Fibroblast of the conjunctiva (primary cell): Measurements from ENCODE around the gene ANP32B.
"Not testable (repeated sequence)": the region's sequence is repeated elsewhere in the genome, so short reads cannot be mapped to it uniquely, and the experiment has no call there.

Experiments used
- DNase-seq: peaks from one replicate; pipeline ENCODE4 v3.0.0-alpha.2; 2010; ENCODE audit warnings: low read depth

The ANP32B gene

DNA sequence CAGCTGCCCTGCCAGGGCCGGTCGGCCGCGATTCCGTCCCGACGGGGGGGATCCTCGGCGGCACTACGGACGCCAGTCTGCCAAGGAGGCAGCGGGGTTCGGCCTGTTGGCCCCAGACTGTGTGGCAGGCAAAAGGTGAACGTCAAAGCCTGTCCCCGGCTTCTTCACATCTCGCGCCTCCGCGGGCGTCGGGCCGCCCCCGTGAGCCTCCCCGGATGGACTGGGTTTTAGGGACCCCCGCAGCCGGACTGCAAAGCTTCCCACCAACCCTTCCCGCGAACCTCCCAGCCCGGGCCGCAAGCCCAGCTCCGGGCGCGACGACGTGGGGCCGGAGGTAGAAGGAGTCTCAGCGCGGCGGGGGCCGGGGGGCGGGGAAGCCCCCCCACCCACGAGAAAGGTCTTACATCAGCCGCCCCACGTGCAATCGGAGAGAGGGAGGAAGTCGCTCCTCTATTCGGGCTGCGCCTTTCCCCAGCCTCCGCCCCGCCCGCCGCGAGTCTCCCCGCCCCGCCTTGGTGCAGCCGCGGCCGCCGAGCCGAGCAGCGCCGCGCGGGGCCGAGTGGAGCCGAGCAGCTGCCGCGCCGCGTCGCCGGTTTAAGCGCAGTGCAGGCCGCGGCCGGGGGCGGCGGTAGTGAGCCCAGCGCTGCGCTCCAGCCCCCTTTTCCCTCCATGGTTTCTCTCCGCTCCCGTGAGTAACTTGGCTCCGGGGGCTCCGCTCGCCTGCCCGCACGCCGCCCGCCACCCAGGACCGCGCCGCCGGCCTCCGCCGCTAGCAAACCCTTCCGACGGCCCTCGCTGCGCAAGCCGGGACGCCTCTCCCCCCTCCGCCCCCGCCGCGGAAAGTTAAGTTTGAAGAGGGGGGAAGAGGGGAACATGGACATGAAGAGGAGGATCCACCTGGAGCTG is at the start of gene ANP32B:
Gene ANP32B, plus strand, starts transcription at position 659 of the 906 bp plus-strand sequence. Its CDS starts 215 bp downstream, at position 874.
- DNase-seq = peak; percentile 90

DNA sequence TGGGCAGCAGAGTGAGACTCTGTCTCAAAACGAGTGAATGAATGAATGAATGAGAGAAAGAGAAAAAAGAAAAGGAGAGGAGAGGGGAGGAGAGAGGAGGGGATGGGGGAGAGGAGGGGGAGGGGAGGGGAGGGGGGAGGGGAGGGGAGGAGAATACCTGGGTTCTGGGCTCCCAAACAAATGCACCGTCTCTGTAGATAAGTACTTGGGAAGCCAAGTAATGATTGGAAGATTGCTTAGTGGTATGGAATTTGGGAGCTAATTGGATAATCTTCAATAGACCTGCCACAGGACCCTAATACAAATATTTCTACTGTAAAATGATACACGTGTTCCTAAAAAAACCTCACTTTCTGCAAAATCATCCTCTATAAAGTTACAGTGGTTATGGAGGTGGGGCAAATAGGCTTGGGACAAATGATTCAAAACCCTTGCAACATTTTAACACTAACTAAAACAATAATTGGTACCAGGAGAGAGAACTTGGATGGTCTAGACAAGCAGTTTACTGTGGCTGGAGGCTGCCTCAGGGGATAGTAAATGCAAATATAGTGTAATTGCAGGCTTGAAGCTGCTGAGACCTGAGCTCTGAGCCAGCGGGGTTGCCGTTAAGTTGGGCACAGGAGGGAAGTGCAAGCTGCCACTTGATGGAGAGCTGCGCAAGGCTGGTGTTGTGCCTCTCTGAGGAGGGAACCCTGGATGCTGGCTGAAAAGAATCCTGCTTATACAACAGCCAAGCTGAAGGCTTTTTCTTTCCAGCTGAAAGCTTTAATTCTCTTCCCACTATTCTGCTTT is 48.6 kb upstream of the ANP32B start:
- DNase-seq = no peak

DNA sequence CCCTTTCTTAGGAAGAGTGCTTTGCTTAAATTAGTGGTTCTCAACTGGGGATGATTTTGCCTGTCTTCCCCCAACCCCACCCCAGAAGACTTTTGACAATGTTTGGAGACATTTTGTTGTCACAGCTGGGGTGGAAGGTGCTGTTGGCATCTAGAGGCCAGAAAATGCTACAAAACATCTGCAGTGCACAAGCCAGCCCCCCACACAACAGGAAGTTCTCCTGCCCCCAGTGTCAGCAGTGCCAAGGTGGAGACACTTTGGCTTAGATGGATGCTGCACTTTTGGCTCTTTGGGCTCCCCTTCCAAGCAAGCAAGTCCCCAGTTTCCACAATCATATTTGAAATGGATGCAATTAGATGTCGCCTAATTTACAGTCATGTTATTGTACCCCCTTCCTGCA is 47.9 kb upstream of the ANP32B start:
- DNase-seq = no peak

DNA sequence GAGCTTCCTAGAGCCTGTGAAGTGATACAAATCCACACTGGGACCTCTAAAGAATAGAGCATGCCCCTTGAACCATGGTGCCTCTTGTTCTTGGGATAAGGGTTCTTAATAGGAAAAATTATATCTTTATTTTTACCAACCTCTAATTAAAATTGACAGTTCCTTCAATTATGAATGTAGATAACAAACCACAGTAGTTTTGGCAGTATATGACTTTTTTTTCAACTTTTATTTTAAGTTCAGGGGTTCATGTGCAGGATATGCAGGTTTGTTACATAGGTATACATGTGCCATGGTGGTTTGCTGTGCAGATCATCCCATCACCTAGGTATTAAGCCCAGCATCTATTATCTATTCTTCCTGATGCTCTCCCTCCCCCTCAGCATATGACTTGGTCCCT is 46.1 kb upstream of the ANP32B start:
- DNase-seq = no peak

DNA sequence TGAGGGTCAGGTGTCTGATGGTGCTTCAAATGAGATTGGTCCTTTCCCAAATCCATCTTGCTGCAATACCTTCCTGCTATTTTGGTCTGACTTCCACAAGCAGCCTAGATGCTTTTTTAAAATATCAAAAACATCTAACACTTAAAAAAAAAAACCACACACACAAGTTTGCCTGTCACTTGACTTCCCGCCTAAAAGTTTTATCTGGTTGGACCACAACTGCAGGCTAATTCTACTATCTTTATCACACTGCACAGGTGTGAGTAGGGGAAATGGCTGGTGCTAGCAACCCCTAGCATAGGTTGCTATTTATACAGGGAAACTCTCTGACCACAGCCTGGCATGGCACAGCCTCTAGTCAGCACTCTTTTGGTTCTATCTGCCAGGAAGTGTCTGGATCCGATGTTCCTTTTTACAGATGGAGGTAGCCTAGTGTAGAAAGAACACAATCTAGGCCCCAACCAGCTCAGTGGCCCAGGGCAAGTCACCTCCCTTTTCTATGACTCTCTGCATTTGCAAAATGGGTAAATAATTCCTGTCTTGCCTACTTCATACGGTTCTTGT is 45.0 kb upstream of the ANP32B start, which contains the start of gene HEMGN:
Gene HEMGN, minus strand, starts transcription at position 92 of the 564 bp plus-strand sequence. Its CDS starts 36 bp downstream, at position 56.
- DNase-seq = no peak

DNA sequence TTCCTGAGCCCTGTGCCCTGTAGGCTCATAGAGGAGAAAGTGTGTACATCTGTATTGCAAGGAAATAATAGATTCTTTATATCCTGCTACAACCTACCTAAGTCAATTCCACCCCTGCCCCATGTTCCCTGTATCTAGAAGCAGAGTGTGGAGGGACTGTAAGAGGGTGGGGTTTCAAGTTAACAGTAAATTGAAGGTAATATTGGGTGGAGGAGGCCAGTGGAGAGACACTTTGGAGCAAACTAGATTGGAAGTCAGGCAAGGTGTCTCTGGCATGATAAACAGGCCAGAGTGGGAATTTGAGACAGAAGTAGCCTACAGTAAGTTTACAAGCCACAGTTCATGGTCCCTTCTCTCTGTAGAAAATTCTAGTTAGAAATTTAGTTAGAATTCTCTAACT is 42.9 kb upstream of the ANP32B start:
- no peak for DNase-seq

DNA sequence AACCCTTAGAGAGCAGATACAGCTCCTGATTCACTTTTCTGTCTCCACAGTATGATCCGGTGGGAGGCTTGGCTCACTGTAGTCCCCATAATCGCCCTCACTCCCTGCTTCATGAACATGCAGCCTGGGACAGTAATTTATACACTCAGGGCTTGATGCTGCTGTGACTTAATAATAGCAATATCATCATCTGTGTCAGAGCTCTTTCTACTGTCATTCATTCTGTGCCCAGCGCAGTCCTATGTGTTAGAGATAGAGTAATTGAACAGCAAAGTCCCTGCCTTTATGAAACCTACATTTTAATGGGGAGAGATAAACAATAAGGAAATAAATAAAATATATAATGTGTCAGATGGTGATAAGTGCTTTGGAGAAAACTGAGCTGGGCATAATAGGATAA is 42.4 kb upstream of the ANP32B start:
- DNase-seq = no peak

DNA sequence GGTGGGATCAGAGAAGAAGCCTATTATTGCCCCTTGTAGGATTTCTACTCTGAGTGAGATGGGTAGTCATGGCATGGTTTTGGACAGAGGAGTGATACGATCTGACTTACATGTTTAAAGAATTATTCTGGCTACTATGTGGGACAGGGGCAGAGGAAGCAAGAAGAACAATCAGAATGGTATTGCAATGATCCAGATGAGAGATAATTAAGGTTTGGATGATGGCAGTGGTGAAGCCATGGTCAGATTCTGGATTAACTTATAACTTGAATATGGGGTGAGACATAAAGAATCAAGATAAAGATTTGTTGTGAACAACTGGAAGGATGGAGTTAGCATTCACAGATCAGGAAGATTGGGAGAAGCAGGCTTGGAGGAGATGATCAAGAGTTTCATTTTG is 41.8 kb upstream of the ANP32B start:
- no peak for DNase-seq

DNA sequence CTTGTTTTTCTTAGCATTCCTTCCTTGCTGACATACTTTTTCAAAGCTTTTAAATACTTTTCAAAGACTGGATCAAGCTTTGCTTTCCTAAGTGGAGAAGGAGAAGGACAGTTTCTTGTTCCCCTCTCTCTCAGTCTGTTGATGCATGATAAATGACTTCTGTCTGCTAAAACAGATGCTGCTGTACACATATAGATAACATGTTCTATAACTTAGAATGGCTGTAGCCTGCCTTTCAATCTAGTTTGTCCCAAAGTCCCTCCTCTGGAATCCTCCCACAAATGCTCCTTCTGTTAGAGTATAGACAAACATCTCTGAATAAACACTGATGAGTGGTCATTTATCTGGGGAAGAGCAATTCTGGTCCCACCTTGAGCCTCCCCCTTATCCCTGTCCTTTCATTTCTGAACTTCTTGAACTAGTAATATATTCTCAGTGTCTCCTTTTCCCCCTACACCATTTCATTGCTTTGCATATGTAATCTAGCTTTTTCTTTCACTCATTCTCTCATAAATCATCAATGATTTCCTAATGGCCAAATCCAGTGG is 39.8 kb upstream of the ANP32B start:
- no peak for DNase-seq

DNA sequence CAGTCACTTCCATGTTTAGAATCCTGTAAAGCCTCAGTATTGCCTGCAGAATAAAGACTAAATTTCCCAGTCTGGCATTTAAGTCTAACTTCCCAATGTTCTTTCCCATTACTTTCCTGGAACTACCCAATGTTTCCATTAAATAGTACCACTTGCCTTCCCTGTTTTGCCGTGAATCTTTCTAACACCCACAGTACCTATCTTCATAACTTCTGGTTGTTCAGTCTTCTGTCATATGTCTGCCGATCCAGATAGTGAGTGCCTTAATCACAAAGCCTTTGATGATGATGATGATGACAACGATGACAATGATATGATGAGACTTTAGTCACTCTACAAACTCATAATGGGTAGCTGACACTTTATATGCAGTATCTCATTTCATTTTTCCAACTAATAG is 38.5 kb upstream of the ANP32B start:
- no peak for DNase-seq

DNA sequence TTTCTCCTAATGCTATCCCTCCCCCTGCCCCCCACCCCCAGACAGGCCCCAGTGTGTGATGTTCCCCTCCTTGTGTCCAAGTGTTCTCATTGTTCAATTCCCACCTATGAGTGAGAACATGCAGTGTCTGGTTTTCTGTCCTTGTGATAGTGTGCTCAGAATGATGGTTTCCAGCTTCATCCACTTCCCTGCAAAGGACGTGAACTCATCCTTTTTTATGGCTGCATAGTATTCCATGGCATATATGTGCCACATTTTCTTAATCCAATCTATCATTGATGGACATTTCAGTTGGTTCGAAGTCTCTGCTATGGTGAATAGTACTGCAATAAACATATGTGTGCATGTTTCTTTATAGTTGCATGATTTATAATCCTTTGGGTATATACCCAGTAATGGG is 37.7 kb upstream of the ANP32B start:
- not testable (repeated sequence) for DNase-seq

DNA sequence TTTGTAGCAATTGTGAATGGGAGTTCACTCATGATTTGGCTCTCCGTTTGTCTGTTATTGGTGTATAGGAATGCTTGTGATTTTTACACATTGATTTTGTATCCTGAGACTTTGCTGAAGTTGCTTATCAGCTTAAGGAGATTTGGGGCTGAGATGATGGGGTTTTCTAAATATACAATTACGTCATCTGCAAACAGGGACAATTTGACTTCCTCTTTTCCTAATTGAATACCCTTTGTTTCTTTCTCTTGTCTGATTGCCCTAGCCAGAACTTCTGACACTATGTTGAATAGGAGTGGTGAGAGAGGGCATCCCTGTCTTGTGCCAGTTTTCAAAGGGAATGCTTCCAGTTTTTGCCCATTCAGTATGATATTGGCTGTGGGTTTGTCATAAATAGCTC is 36.0 kb upstream of the ANP32B start:
- DNase-seq = not testable (repeated sequence)

DNA sequence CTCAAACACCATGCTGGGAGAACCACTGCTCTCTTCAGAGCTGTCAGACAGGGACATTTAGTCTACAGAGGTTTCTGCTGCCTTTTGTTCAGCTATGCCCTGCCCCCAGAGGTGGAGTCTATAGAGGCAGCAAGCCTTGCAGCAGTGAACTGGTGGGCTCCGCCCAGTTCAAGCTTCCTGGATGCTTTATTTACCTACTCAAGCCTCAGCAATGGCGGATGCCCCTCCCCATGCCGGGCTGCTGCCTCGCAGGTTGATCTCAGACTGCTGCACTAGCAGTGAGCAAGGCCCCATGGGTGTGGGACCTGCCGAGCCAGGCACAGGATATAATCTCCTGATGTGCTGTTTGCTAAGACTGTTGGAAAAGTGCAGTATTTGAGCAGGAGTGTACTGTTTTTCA is 32.3 kb upstream of the ANP32B start:
- DNase-seq = not testable (repeated sequence)

DNA sequence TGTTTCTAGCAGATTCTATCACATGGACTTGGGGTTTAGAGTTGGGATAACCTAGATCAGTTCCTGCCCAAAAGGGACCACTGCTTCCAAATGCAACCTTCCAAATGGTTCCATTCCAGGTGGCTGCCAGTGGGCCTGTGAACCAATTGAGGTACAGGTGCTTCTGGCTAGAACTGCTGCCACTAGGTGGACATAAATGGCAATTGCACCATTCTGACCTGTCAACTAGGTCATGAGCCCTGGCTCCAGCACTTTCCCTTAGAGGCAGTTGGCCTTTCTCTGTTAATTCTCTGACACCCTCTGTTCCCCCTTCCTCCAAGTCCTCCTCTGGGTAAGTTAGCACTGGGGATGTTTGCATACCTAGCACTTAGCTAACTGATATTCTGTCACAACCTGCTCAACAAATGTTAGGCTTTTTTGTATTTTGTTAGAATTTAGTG is 28.6 kb upstream of the ANP32B start:
- no peak for DNase-seq

DNA sequence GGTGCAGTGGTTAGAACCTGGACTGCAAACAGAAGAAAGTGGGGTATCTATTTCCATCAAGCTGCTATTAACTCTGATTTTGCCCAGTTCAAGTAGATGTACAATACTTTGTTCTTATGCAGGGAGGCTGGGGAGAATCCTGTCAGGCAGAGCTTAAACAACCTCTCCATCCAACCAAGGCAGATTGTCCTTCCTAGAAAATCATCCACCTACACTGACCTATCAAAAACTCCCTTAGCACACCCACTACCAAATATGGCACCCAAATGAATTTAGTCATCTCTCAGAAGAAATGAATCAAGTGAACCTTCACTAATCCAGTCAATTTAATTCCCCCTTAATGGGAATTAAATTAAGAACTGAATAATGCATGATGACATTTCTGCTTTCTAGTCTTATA is 26.8 kb upstream of the ANP32B start:
- DNase-seq = no peak

DNA sequence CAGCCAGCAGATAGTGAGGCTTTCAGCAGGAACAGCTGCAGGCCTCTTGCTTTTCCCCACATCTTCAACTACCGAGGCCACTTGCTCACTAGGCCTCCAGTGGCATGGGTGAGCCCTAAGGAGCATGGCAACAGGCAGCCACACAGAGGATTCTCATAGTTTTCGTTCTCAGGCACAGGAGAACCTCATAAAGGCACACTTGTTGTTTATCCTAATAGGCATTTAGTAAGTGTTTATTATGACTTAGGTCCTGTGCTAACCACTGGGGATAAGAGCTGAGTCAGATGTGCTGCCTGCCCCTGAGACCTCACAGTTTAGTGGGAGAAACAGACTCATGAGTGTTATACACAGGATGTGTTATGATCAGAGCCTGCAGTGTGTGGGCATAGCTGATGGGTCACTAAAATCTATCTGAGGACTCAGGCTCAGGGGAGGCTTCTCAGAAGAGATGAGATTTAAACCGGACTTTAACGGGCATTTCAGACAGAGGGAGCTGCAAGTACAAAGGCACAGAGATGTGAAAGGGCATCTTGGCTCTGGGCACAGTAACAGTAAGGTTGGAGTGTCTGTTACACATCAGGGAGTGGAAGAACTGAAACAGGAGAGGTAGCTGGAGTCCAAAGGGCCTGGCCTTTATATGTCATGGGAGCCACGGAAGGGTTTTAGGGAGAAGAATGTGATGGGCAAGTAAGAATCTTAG is 24.2 kb upstream of the ANP32B start:
- DNase-seq = no peak

DNA sequence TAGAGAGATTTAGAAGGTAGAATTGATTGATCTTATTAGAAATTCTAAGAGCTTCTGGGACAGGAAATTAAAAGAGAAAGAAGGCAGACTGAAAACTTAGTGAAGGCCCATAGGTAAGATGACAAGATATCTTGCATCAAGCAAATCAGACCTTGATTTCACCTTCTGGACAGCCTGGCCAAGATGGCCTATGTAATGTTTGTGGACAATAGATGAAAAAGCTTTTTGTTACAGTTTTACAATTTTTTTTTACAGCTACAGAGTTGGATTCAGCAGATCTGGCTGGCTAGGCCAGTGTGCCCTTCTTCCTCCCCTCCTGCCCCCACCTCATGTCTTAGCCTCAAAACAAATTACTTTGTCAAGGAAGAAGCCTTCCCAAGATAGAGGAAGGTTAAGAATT is 23.6 kb upstream of the ANP32B start:
- no peak for DNase-seq

DNA sequence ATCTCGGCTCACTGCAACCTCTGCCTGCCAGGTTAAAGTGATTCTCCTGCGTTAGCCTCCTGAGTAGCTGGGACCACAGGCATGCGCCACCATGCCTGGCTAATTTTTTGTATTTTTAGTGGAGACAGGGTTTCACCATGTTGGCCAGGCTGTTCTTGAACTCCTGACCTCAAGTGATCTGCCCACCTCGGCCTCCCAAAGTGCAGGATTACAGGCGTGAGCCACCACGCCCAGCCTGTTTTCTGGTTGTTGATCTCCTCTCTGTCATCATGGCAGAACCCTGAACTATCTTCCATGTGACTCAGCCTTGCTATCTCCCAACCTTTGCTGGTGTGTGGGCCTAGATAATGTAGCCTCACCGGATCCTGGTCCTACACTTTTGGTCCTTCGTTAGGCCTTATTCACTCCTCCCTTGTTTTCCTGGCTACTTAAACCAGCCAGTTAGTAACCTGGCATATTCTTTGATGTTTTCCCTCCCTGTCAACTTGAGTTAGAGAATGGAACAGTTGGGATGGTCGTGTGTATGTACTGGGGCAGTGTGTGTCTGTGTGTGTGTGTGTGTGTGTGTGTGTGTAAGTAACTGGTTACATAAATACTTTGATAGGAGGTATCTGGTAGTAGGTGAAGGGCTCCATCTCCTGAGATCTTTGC is 22.3 kb upstream of the ANP32B start:
- DNase-seq = not testable (repeated sequence)

DNA sequence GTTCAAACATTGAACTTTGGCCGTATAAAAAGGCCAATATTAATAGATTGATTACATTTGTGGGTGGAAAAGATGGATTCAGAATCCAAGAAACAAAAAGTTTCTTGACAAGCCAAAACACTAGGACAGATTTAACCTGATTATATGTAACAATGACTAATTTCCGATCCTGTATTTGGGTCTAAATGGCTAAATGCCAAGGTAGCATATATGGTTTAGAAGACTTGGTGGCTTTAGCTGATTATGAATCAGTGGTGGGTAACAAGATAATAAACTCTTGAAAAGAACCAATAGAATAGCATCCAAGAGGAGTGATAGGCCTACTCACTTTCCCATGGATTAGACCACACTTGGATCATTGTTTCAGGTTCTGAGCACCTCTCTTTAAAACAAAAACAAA is 21.8 kb upstream of the ANP32B start:
- no peak for DNase-seq

DNA sequence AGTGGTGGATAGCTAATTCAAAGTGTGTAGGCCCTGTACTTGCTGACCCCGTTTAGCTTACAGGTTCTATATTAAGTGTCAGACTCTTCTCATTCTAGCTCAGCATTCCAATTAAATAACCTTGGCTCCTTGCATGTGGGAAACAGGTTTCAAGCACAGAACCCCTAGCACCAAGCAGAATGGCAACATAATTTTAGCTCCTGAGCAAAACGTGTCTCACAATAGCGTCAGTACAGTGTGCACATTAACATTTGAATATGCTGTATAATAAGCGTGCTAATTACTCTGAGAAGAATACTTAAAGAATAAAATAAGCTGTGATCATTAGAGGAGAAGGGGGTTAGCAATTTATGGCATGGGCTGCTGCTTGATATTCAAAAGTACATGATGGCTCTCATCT is 21.0 kb upstream of the ANP32B start:
- no peak for DNase-seq

DNA sequence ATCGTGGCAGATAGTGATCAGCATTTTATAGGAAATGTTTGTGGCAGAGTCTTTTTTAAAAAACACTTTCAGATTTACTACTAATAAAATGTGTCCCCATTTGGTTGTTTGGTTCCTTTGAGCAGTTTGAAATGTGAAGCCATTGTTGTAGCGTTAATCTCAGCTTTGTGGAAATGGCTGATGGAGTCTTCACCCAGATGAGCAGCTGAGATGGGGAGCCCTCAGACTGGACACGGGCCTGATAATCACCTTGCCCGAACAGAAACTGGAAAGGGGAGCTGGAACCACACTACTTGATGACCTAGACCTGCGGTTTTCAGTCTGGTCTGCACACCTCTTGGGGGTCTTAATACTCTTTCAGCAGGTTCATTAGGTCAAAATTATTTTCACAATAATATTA is 20.6 kb upstream of the ANP32B start:
- no peak for DNase-seq
